WERI-Rb-1 (cell line): ENCODE measurements around the gene IL1RAPL2.

Experiments
- DNase-seq: peaks from one replicate; pipeline ENCODE4 v3.0.0-alpha.2; 2020
- H3K27ac ChIP-seq: fragments of 250-450 bp; sonication (Bioruptor Pico); 2 replicates; pipeline ENCODE4 v1.5.1; 2020; ENCODE audit warnings: mild to moderate bottlenecking, moderate library complexity
- H3K27me3 ChIP-seq: fragments of 250-450 bp; sonication (Bioruptor Pico); 2 replicates; pipeline ENCODE4 v1.5.1; 2021; ENCODE audit warnings: mild to moderate bottlenecking, low read depth, moderate library complexity; ENCODE audit not compliant: insufficient read depth, severe bottlenecking
- H3K36me3 ChIP-seq: fragments of 250-450 bp; sonication (Bioruptor Pico); 2 replicates; pipeline ENCODE4 v1.5.1; 2020; ENCODE audit warnings: mild to moderate bottlenecking, moderate library complexity
- H3K4me3 ChIP-seq: 2 replicates; pipeline ENCODE4 v1.5.1; 2011; ENCODE audit warnings: low read depth, mild to moderate bottlenecking, control low read depth, low read length
- H3K9me3 ChIP-seq: fragments of 250-450 bp; sonication (Bioruptor Pico); 2 replicates; pipeline ENCODE4 v1.5.1; 2021; ENCODE audit warnings: mild to moderate bottlenecking, moderate library complexity; ENCODE audit not compliant: severe bottlenecking
- CTCF ChIP-seq: IDR thresholded peaks from 2 replicates; pipeline ENCODE4 v1.5.1; 2011; ENCODE audit warnings: low read depth, mild to moderate bottlenecking, control low read depth, inconsistent platforms, low read length

Gene IL1RAPL2

GRCh38 chrX:105488716-105489115 is 922.7 kb downstream of the IL1RAPL2 start:
- no peak for DNase-seq
- no peaks in the 10 kb centered on the region for H3K36me3 ChIP-seq
- no peaks in the 10 kb centered on the region for H3K9me3 ChIP-seq
- no peak overlapping the region for H3K27ac ChIP-seq
- peaks cover 9% of the 10 kb centered on the region for H3K27me3 ChIP-seq
- TF ChIP-seq CTCF, result no peak
- no peak overlapping the region for H3K4me3 ChIP-seq

GRCh38 chrX:105495376-105495775 is 929.4 kb downstream of the IL1RAPL2 start:
- no peak for TF ChIP-seq CTCF
- H3K27me3 ChIP-seq, result no peaks in the 10 kb centered on the region
- H3K4me3 ChIP-seq, result no peak overlapping the region
- DNase-seq, result no peak
- H3K36me3 ChIP-seq, result no peaks in the 10 kb centered on the region
- H3K27ac ChIP-seq, result no peak overlapping the region
- H3K9me3 ChIP-seq, result no peaks in the 10 kb centered on the region

GRCh38 chrX:105502336-105502735 is 936.3 kb downstream of the IL1RAPL2 start:
- Histone ChIP-seq H3K27ac (no peak overlapping the region), H3K36me3 (no peaks in the 10 kb centered on the region), H3K27me3 (peaks cover 2% of the 10 kb centered on the region), H3K9me3 (no peaks in the 10 kb centered on the region), H3K4me3 (no peak overlapping the region)
- no peak for TF ChIP-seq CTCF
- no peak for DNase-seq

GRCh38 chrX:105515561-105515960 is 949.6 kb downstream of the IL1RAPL2 start:
- Histone ChIP-seq H3K4me3 (no peak overlapping the region), H3K9me3 (no peaks in the 10 kb centered on the region), H3K27me3 (peaks cover 11% of the 10 kb centered on the region), H3K36me3 (no peaks in the 10 kb centered on the region), H3K27ac (no peak overlapping the region)
- no peak for DNase-seq
- no peak for TF ChIP-seq CTCF

GRCh38 chrX:105526431-105526830 is 960.4 kb downstream of the IL1RAPL2 start:
- Histone ChIP-seq H3K4me3 (no peak overlapping the region), H3K27ac (no peak overlapping the region), H3K27me3 (no peaks in the 10 kb centered on the region), H3K9me3 (no peaks in the 10 kb centered on the region), H3K36me3 (no peaks in the 10 kb centered on the region)
- DNase-seq, result no peak
- no peak for TF ChIP-seq CTCF

- DNase-seq, result no peak
- no peaks in the 10 kb centered on the region for H3K36me3 ChIP-seq
- H3K9me3 ChIP-seq, result no peaks in the 10 kb centered on the region
- no peak overlapping the region for H3K4me3 ChIP-seq
- no peak overlapping the region for H3K27ac ChIP-seq
- TF ChIP-seq CTCF, result no peak
- H3K27me3 ChIP-seq, result no peaks in the 10 kb centered on the region
These were observed 961.8 kb downstream of the IL1RAPL2 start for GRCh38 chrX:105527759-105528158.
